Kidney (tissue), 14 donors: ENCODE data around the gene NASP. TPM values are rescaled to one million over a fixed set of nuclear protein-coding genes. Genes with fewer than 3 reads are reported as not detected.

Experiments
- DNase-seq, 5 donors: peaks; one replicate each; pipeline ENCODE4 v3.0.0-alpha.2; 2013 to 2020
- FAIRE-seq: peaks from 2 replicates; lab custom pipeline; 2012; peaks lifted over from hg19 to GRCh38; lab: Jason Lieb, UNC
- H3K27ac ChIP-seq, 2 donors: one replicate each; pipeline ENCODE4 v1.7.0; 2013; ENCODE audit warnings: low read depth in 2 of 2, low read length in 2 of 2, inconsistent platforms in 1 of 2
- H3K27me3 ChIP-seq: one replicate; pipeline ENCODE4 v1.7.1; 2013; ENCODE audit warnings: low read length, inconsistent platforms; ENCODE audit not compliant: control insufficient read depth, insufficient read depth
- H3K36me3 ChIP-seq, 3 donors: one replicate each; pipeline versions ENCODE4 v1.7.0 to v1.7.1; 2013; ENCODE audit warnings: low read length in 3 of 3, control low read depth in 1 of 3, inconsistent platforms in 1 of 3; ENCODE audit not compliant: insufficient read depth in 3 of 3, control insufficient read depth in 2 of 3
- H3K4me1 ChIP-seq, 3 donors: one replicate each; pipeline versions ENCODE4 v1.7.0 to v1.7.1; 2013; ENCODE audit warnings: low read length in 3 of 3, inconsistent platforms in 1 of 3, low read depth in 1 of 3; ENCODE audit not compliant: control insufficient read depth in 2 of 3, insufficient read depth in 2 of 3
- H3K4me3 ChIP-seq, 3 donors: one replicate each; pipeline versions ENCODE4 v1.7.0 to v1.8.1; 2013; ENCODE audit warnings: low read length in 3 of 3, control low read depth in 1 of 3, inconsistent platforms in 1 of 3
- H3K9ac ChIP-seq, 3 donors: one replicate each; pipeline versions ENCODE4 v1.7.0 to v1.7.1; 2013; ENCODE audit warnings: low read length in 3 of 3, control low read depth in 1 of 3, inconsistent platforms in 1 of 3
- H3K9me3 ChIP-seq, 3 donors: one replicate each; pipeline versions ENCODE4 v1.7.0 to v1.7.1; 2013; ENCODE audit warnings: low read length in 3 of 3, control low read depth in 1 of 3, inconsistent platforms in 1 of 3; ENCODE audit not compliant: control insufficient read depth in 2 of 3, insufficient read depth in 1 of 3
- CTCF ChIP-seq: IDR thresholded peaks from 3 replicates; pipeline ENCODE4 v1.5.1; 2012; ENCODE audit warnings: mild to moderate bottlenecking, moderate library complexity, borderline replicate concordance; ENCODE audit not compliant: insufficient read depth; ENCODE audit errors: extremely low read depth
- intact Hi-C: fragments of 100-400 bp; cut with DNase I; formaldehyde crosslinking; loops from one replicate; pipeline ENCODE4 v1.11.1; 2022
- polyA plus RNA-seq: library from polyadenylated mRNA; stranded (reverse); fragments of 350-450 nt; fragmentation: Illumina TruSeq; extraction: RNeasy Lipid Tissue Mini Kit (QIAGEN cat#74804); gene quantifications from one replicate; pipeline ENCODE4 v1.2.3, GENCODE V29; 2014; ENCODE audit warnings: low read depth, low replicate concordance; ENCODE audit not compliant: insufficient read depth
- total RNA-seq: library from RNA; stranded (reverse); fragmentation: NEBNext Ultra II Directional; extraction: Animal tissue kit (Norgen Biotek cat#: 25700); gene quantifications from one replicate; pipeline ENCODE4 v1.2.1, GENCODE V29; 2021
- donor health status: control.
- donor health status: control.
- donor health status: control.
- donor health status: control.
- donor health status: control.
- donor health status: DM: yes; HTN: yes; CAD: no.
- donor health status: Normal renal cell carcinoma (clear cell type).

NASP gene
- total and polyA plus RNA-seq, 2 donors from 2014 or later, result 49.5 to 51.6 TPM

GRCh38 chr1:45610589-45611226 lies 26.9 kb downstream of the NASP start:
- no peaks in the 10 kb centered on the region for H3K27me3 ChIP-seq
- intact Hi-C loops, result no loop called here
- no peak overlapping the region for H3K27ac ChIP-seq
- H3K4me3 ChIP-seq, result no peak overlapping the region
- H3K9me3 ChIP-seq, result no peaks in the 10 kb centered on the region
- peaks cover 9 to 13% (median 10%) of the 10 kb centered on the region in 3 donors for H3K36me3 ChIP-seq
- DNase-seq, result no peak
- FAIRE-seq, result no peak
- no peak for TF ChIP-seq CTCF
- H3K4me1 ChIP-seq, result peaks cover 0 to 9% (median 0%) of the 10 kb centered on the region in 3 donors
- H3K9ac ChIP-seq, result no peak overlapping the region

GRCh38 chr1:45612941-45613579 lies 29.2 kb downstream of the NASP start:
- intact Hi-C loops, result no loop called here
- FAIRE-seq, result no peak

GRCh38 chr1:45615885-45616284 lies 32.0 kb downstream of the NASP start:
- H3K4me3 ChIP-seq, result no peak overlapping the region
- no peaks in the 10 kb centered on the region for H3K27me3 ChIP-seq
- H3K9me3 ChIP-seq, result no peaks in the 10 kb centered on the region
- H3K9ac ChIP-seq, result no peak overlapping the region
- intact Hi-C loops, result no loop called here
- no peaks in the 10 kb centered on the region for H3K4me1 ChIP-seq
- FAIRE-seq, result no peak
- peaks cover 18 to 33% (median 24%) of the 10 kb centered on the region in 3 donors for H3K36me3 ChIP-seq
- DNase-seq, result no peak
- no peak overlapping the region for H3K27ac ChIP-seq
- TF ChIP-seq CTCF, result no peak

More at GRCh38 chr1:45612941-45613579, 29.2 kb downstream of the NASP start:
- Histone ChIP-seq H3K27me3 (no peaks in the 10 kb centered on the region), H3K36me3 (peaks cover 20 to 28% (median 23%) of the 10 kb centered on the region in 3 donors), H3K4me3 (no peak overlapping the region), H3K9me3 (no peaks in the 10 kb centered on the region), H3K27ac (no peak overlapping the region), H3K4me1 (peaks cover 0 to 9% (median 0%) of the 10 kb centered on the region in 3 donors), H3K9ac (no peak overlapping the region)
- DNase-seq, result no peak
- no peak for TF ChIP-seq CTCF
